Measurements from ENCODE around the gene NFYA.

The NFYA gene

GRCh38 chr6:41122373-41122772 lies 49.6 kb downstream of the NFYA start:
- DNase-seq, result peak; percentile 6

GRCh38 chr6:41122918-41123317 lies 50.1 kb downstream of the NFYA start:
- DNase-seq, result no peak

GRCh38 chr6:41125282-41125681 lies 52.5 kb downstream of the NFYA start:
- no peak for DNase-seq

GRCh38 chr6:41132254-41132653 lies 59.5 kb downstream of the NFYA start:
- DNase-seq, result no peak

GRCh38 chr6:41135062-41135832 lies 62.5 kb downstream of the NFYA start:
- no peak for DNase-seq

- no peak for DNase-seq
These were observed 64.1 kb downstream of the NFYA start for GRCh38 chr6:41136911-41137310.

- DNase-seq, result no peak
These were observed 75.1 kb downstream of the NFYA start for GRCh38 chr6:41147917-41148316.
